GM18505 (cell line): ENCODE measurements around the gene HIP1.
A peak's percentile ranks its signal among the peaks of the same experiment; 100 is the strongest.
"Not testable (repeated sequence)": the region's sequence is repeated elsewhere in the genome, so short reads cannot be mapped to it uniquely, and the experiment has no call there.

Source experiments
- ATAC-seq: cut with Tn5 transposase; IDR thresholded peaks from one replicate; pipeline ENCODE4 v1.9.1; 2021; ENCODE audit not compliant: unreplicated experiment
- POLR2A ChIP-seq: IDR thresholded peaks from 4 replicates; pipeline ENCODE4 v1.6.1; 2011; ENCODE audit warnings: borderline replicate concordance; ENCODE audit not compliant: insufficient read depth, insufficient read length; ENCODE audit errors: extremely low read depth

HIP1 gene

DNA sequence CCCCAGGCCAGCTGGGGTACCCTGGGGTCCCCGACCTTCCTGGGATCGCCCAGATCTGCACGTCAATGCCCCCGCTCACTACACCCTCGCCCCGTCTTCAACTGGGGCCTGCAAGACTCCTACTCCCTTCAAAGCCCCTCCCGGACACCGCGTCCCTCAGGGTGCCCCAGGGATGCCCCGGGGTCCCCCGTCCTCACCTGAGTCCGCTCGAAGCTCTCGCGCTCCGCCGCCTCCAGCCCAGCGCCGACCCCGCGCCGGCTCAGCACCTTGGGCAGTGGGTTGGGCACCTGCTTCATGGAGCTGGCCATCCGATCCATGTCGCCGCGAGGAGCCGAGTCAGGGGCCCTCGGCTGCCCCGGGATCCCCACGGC lies at the start of gene HIP1:
HIP1 (minus strand) TSS at position 338 of the 371 bp plus-strand sequence; CDS start at position 317, 21 bp downstream.
- peak; percentile 18 for TF ChIP-seq POLR2A
- no peak for ATAC-seq

DNA sequence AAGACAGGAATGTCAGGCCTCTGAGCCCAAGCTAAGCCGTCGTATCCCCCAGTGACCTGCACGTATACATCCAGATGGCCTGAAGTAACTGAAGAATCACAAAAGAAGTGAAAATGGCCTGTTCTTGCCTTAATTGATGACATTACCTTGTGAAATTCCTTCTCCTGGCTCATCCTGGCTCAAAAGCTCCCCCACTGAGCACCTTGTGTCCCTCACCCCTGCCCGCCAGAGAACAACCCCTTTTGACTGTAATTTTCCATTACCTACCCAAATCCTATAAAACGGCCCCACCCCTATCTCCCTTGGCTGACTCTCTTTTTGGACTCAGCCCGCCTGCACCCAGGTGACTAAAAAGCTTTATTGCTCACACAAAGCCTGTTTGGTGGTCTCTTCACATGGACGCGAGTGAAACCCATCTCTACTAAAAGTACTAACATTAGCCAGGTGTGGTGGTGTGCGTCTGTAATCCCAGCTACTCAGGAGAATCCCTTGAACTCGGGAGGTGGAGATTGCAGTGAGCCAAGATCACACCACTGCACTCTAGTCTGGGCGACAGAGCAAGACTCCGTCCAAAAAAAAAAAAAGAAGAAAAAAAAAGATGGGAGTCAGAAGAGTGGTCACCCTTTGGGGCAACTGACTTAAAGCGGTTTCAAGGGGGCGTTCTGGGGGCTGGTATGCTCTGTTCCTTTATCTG lies 49.6 kb upstream of the HIP1 start:
- not testable (repeated sequence) for ATAC-seq

GRCh38 chr7:75783058-75783457 lies 44.3 kb upstream of the HIP1 start:
- not testable (repeated sequence) for ATAC-seq

- ATAC-seq: not testable (repeated sequence)
These were observed 42.0 kb upstream of the HIP1 start for GRCh38 chr7:75780647-75781273.

GRCh38 chr7:75779516-75779915 lies 40.8 kb upstream of the HIP1 start:
- not testable (repeated sequence) for ATAC-seq

DNA sequence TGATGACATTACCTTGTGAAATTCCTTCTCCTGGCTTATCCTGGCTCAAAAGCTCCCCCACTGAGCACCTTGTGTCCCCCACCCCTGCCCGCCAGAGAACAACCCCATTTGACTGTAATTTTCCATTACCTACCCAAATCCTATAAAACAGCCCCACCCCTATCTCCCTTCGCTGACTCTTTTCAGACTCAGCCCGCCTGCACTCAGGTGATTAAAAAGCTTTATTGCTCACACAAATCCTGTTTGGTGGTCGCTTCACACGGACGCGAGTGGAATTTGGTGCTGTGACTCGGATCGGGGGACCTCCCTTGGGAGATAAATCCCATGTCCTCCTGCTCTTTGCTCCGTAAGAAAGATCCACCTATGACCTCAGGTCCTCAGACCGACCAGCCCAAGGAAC lies 40.3 kb upstream of the HIP1 start:
- not testable (repeated sequence) for ATAC-seq

DNA sequence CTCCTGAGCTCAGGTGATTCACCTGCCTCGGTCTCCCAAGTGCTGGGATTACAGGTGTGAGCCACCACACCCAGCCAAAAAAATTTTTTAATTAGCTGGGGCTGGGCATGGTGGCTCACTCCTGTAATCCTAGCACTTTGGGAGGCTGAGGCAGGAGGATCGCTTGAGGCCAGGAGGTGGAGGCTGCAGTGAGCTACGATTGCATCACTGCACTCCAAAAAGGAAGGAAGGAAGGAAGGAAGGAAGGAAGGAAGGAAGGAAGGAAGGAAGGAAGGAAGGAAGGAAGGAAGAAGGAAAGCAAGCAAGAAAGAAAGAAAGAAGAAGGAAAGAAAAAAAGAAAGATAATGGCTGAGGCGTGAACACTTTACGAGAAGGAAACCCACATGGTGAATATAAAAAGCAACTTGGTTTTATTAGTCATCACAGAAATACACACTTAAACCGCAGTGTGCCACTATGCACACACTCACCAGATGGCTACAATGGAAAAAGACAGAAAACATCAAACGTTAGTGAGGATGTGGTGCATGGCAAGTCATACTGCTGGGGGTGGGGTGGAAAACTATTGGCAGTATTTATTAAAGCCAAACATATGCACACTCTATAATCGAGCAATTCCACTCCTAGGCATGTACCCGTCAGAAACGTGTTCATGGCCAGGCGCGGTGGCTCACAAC lies 37.7 kb upstream of the HIP1 start:
- ATAC-seq: no peak
- no peak for TF ChIP-seq POLR2A

DNA sequence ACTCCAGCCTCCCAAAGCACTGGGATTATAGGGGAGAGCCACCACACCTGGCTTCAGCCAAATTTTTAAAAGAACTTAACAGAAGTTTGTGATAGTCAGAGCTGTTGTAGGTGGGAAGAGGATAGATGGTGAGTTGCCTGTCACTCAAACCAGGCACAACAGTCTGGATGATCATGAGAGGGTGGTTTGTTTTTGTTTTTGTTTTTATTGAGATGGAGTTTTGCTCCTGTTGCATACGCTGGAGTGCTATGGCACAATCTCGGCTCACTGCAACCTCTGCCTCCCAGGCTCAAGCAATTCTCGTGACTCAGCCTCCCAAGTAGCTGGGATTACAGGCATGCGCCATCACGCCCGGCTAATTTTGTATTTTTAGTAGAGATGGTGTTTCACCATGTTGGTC lies 35.2 kb upstream of the HIP1 start:
- ATAC-seq: not testable (repeated sequence)

- no peak for ATAC-seq
- no peak for TF ChIP-seq POLR2A
These were observed 33.6 kb upstream of the HIP1 start, which contains the start of gene CCL26 for GRCh38 chr7:75772081-75773077. Gene CCL26, minus strand, starts transcription at chr7:75772211. Its CDS starts 35 bp downstream, at chr7:75772176.

DNA sequence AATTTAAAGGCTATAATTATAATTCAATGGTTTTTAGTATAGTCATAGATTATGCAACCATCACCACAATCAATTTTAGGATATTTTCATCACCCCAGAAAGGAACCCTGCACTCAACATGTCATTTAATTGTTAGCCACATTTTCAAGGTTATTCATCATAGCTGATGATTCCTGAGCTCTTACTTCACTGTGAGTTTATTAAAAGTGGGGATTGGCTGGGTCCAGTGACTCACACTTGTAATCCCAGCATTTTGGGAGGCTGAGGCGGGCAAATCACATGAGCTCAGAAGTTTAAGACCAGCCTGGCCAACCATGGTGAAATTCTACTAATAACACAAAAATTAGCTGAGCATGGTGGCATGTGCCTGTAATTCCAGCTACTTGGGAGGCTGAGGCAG lies 32.5 kb upstream of the HIP1 start:
- no peak for ATAC-seq
- no peak for TF ChIP-seq POLR2A

GRCh38 chr7:75762350-75762917 lies 23.7 kb upstream of the HIP1 start:
- TF ChIP-seq POLR2A: no peak
- ATAC-seq: no peak

- not testable (repeated sequence) for ATAC-seq
These were observed 23.1 kb upstream of the HIP1 start for GRCh38 chr7:75761801-75762200.

DNA sequence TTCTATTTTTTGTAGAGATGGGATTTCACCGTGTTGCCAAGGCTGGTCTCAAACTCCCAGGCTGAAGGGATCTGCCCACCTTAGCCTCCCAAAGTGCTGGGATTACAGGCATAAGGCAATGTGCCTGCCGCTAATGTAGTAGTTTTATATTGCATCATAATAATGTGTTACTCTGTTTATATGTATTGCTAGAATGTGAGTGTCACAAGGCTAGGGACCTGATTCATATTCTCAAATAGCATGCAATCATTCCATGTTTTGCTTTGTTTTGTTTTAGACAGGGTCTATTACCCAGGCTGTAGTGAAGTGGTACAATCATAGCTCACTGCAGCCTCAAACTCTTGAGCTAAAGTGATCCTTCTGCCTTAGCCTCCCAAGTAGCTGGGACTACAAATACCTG lies 19.8 kb upstream of the HIP1 start:
- no peak for TF ChIP-seq POLR2A
- ATAC-seq: no peak
